ENCODE results near the gene LCA5L. TPM values are rescaled to one million over a fixed set of nuclear protein-coding genes. Genes with fewer than 3 reads are reported as not detected.

Gene LCA5L
- polyA plus RNA-seq, 2 donors: 0.31 to 0.48 TPM

DNA sequence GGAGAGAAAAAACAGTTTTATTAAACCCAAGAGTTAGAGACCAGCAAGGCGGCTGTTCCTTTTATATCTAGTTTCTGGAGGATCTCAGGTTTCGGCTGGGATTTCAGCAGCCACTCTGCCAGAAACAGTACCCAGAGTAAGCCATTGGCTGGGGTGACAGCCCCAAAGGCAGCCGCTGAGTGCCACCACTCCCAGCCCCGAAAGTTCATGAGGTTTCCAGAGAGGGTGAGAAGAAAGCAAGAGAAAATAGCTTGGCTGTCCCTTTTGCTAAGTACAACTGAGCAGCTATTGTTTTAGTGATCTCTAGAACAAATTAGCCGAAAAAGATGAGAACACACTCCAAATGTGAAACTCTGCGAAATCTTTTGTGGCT is 7.4 kb upstream of the LCA5L start:
- Histone ChIP-seq H3K27ac (ENCODE audit: low read depth in 2 of 2, low read length in 1 of 2) (peak overlapping the region in 1 of 2 donors; percentile 31), H3K9me3 (ENCODE audit: control insufficient read depth in 2 of 2, insufficient read depth in 1 of 2, low read depth in 1 of 2, low read length in 1 of 2) (no peaks in the 10 kb centered on the region), H3K4me3 (ENCODE audit: low read depth in 1 of 2, low read length in 2 of 2) (no peak overlapping the region), H3K36me3 (ENCODE audit: control insufficient read depth in 2 of 2, insufficient read depth in 2 of 2, low read length in 1 of 2) (no peaks in the 10 kb centered on the region), H3K27me3 (ENCODE audit: control insufficient read depth in 1 of 2, insufficient read depth in 2 of 2, low read length in 2 of 2) (no peaks in the 10 kb centered on the region), H3K4me1 (ENCODE audit: control insufficient read depth in 2 of 2, insufficient read depth in 2 of 2, low read length in 1 of 2) (no peaks in the 10 kb centered on the region)
- 83 to 84% methylated on average over 6 of the region's 6 CpGs for WGBS, 2 donors

DNA sequence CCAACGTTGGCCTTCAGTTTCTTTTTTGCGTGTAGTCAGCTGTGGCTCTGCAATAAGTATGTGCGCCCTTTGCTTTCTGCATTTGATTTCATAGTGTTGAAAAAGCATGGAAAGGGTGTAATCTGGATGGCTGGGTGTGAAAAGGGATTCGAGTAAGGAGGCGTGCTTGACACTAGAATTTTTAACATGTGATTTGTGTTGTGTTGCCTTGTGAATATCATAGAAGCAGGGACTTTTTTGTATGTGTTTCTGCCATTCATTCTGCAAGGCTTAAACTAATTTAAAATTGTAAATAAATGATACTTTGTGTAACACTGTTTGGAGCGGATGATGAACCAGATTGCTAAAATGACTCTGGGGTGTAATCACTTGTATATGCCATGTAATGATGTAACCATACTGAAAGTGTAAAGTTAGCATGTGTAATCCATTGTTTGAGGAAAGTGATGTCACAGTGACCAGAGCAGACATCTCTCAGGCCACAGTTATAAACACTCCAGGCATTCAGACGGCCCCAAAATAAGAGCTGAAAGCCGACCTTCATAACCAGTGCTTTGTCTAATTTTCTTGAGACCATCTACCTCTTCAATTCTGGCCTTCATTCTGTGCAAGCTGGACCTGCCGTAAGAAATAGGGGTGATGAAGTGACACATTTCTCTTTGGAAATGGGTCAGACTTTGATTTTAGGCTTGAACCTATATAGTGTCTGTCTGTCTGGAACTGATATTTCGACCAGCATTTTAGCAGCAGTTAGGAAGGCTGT is 6.8 kb upstream of the LCA5L start:
- H3K4me3 ChIP-seq (ENCODE audit: low read depth in 1 of 2, low read length in 2 of 2): peak overlapping the region in 1 of 2 donors; percentile 14
- 55 to 63% methylated on average over 10 of the region's 10 CpGs for WGBS, 2 donors
- H3K27ac ChIP-seq (ENCODE audit: low read depth in 2 of 2, low read length in 1 of 2): peak overlapping the region; percentile 60 to 61

DNA sequence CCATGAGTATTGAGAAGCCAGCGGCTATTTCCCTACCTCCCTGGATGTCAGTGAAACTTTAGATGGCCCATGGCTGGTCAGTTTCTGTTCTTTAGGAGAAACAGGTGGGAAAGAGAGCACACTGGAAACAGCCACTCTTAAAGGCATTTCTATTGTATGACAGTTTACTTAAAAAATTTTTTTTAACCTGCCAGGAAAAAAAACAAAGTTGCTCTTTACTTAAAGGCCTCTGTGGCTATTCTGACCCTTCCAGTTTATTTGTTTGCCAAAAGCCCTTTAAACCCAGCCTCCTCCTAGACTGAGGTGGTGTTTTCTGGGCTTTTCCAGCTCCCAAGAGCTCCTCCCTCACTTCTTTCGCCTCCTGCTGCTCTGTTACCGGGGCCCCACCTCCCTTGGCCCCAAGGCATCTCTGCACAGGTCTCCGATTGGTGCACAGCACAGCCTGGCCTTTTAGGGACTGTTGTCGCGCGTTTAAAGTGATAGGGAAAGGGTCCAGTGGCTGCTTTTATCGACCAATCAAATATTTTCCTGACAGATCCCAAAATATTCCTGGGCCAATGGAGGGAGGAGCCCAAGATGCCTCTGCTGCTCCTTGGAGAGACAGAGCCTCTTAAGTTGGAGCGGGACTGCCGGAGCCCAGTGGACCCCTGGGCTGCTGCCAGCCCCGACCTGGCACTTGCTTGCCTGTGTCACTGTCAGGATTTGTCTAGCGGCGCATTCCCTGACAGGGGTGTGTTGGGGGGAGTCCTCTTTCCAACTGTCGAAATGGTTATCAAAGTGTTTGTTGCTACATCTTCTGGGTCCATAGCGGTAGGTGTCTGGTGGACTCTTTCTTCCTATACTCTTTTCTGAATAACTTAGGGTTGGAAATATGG is 6.0 kb upstream of the LCA5L start, which contains the start of gene SH3BGR:
Gene SH3BGR, plus strand, starts transcription at position 639 of the 875 bp plus-strand sequence. Its CDS starts 127 bp downstream, at position 766.
- Histone ChIP-seq H3K27ac (ENCODE audit: low read depth in 2 of 2, low read length in 1 of 2) (peak within 1 kb of the TSS; percentile 60 to 61), H3K27me3 (ENCODE audit: control insufficient read depth in 1 of 2, insufficient read depth in 2 of 2, low read length in 2 of 2) (no peaks in the 10 kb centered on the region), H3K9me3 (ENCODE audit: control insufficient read depth in 2 of 2, insufficient read depth in 1 of 2, low read depth in 1 of 2, low read length in 1 of 2) (no peaks in the 10 kb centered on the region), H3K4me1 (ENCODE audit: control insufficient read depth in 2 of 2, insufficient read depth in 2 of 2, low read length in 1 of 2) (no peaks in the 10 kb centered on the region), H3K36me3 (ENCODE audit: control insufficient read depth in 2 of 2, insufficient read depth in 2 of 2, low read length in 1 of 2) (no peaks in the 10 kb centered on the region), H3K4me3 (ENCODE audit: low read depth in 1 of 2, low read length in 2 of 2) (peak within 1 kb of the TSS in 1 of 2 donors; percentile 14)
- 44 to 45% methylated on average over 15 of the region's 15 CpGs for WGBS, 2 donors

More for the DNA sequence above, 6.8 kb upstream of the LCA5L start:
- Histone ChIP-seq H3K4me1 (ENCODE audit: control insufficient read depth in 2 of 2, insufficient read depth in 2 of 2, low read length in 1 of 2) (no peaks in the 10 kb centered on the region), H3K36me3 (ENCODE audit: control insufficient read depth in 2 of 2, insufficient read depth in 2 of 2, low read length in 1 of 2) (no peaks in the 10 kb centered on the region), H3K9me3 (ENCODE audit: control insufficient read depth in 2 of 2, insufficient read depth in 1 of 2, low read depth in 1 of 2, low read length in 1 of 2) (no peaks in the 10 kb centered on the region), H3K27me3 (ENCODE audit: control insufficient read depth in 1 of 2, insufficient read depth in 2 of 2, low read length in 2 of 2) (no peaks in the 10 kb centered on the region)

DNA sequence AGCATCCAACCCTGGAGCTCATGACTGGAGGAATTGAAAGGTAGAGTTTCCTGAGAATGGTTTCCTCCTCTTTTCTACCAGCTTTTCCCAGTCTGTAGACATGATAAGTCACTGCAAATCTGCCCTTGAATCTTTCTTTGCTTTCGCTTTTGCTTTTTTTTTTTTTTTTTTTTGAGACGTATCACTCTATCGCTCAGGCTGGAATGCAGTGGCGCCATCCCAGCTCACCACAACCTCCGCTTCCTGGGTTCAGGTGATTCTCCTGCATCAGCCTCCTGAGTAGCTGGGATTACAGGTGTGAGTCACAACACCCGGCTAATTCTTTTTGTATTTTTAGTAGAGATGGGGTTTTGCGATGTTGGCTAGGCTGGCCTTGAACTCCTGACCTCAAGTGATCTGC is 1.7 kb upstream of the LCA5L start:
- no peaks in the 10 kb centered on the region for H3K36me3 ChIP-seq (ENCODE audit: control insufficient read depth in 2 of 2, insufficient read depth in 2 of 2, low read length in 1 of 2)
- H3K27me3 ChIP-seq (ENCODE audit: control insufficient read depth in 1 of 2, insufficient read depth in 2 of 2, low read length in 2 of 2): no peaks in the 10 kb centered on the region
- H3K4me3 ChIP-seq (ENCODE audit: low read depth in 1 of 2, low read length in 2 of 2): no peak overlapping the region
- no peak overlapping the region for H3K27ac ChIP-seq (ENCODE audit: low read depth in 2 of 2, low read length in 1 of 2)
- 95 to 96% methylated on average over 7 of the region's 7 CpGs for WGBS, 2 donors
- H3K9me3 ChIP-seq (ENCODE audit: control insufficient read depth in 2 of 2, insufficient read depth in 1 of 2, low read depth in 1 of 2, low read length in 1 of 2): no peaks in the 10 kb centered on the region
- no peaks in the 10 kb centered on the region for H3K4me1 ChIP-seq (ENCODE audit: control insufficient read depth in 2 of 2, insufficient read depth in 2 of 2, low read length in 1 of 2)

DNA sequence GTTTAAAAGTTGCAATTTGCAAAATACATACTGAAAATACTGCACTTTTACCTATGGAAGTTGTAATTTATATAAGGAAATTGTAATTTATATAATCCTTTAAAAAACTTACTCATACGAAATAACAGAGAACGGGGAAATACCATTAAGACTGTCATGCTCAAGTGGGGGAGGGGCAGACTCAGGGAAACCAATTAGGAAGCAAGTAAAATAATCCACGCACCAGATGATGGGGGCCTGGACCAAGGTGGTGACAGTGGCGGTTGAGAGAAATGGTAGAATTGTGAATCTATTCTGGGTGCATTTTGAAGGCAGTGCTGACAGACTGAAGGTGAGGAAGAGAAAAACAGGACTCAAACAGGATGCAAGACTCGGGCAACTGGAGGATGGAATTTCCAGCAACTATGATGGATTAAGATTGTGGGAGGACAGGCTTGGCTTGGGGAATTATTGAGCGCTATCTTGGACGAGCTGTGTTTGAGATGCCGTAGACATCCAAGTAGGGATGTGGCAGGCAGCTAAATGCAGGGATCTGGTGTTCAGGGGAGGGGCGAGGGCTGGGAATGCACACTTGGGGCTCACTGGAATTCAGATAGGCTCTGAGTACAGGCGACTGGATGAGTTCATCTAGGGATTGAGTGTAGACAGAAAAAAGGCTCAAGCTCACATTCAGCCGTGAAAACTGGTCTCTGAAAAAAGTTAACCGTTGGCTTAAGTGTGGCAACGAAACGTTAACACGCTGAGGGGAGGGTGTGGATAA is 977 bp downstream of the LCA5L start:
- no peaks in the 10 kb centered on the region for H3K9me3 ChIP-seq (ENCODE audit: control insufficient read depth in 2 of 2, insufficient read depth in 1 of 2, low read depth in 1 of 2, low read length in 1 of 2)

DNA sequence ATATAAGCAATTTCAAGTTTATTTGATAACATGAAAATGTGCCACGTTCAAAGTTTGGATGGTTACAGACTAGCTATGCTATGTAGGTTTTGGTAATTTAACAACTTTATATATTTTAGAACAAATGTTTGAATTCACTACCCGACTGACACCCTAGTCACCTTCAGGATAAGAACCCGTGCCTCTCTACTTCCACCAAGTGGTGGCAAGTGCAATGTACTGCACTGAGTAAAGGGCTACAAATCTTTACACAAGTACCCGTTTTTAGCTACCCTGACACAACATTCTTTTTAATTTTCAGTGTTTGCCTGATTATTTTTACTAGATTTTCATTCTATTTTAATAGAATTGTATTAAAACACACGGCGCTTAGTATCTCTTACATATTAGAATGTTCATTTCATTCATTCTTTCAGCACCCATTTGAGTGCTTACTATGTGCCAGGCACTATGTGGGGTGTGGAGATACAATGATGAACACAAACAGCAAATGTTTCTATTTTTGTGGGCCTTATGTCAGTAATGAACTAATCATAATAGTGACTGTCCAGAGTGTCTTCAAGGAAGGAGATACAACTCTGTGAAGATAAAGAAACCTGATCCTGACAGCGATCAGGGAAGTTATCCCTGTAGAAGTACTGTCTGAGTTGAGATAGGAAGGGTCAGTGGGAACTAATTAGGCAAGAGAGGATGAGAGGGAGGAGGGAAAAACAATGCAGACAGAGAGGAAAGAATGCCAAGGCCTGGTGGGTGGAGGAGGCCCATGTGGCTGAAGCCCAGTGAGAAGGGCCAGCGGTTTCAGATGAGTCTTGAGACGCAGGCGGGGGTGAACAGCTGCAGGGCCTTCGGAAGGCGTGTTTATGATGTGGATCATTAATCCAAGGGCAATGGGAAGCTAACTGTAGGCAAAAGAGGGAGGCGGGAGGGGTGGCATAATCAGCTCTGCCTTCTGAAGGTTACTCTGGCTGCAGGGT is 3.8 kb downstream of the LCA5L start:
- H3K4me1 ChIP-seq (ENCODE audit: control insufficient read depth in 2 of 2, insufficient read depth in 2 of 2, low read length in 1 of 2): no peaks in the 10 kb centered on the region
- no peak overlapping the region for H3K4me3 ChIP-seq (ENCODE audit: low read depth in 1 of 2, low read length in 2 of 2)
- no peaks in the 10 kb centered on the region for H3K36me3 ChIP-seq (ENCODE audit: control insufficient read depth in 2 of 2, insufficient read depth in 2 of 2, low read length in 1 of 2)
- no peaks in the 10 kb centered on the region for H3K9me3 ChIP-seq (ENCODE audit: control insufficient read depth in 2 of 2, insufficient read depth in 1 of 2, low read depth in 1 of 2, low read length in 1 of 2)
- WGBS, 2 donors: 50 to 55% methylated on average over 13 of the region's 13 CpGs
- no peaks in the 10 kb centered on the region for H3K27me3 ChIP-seq (ENCODE audit: control insufficient read depth in 1 of 2, insufficient read depth in 2 of 2, low read length in 2 of 2)
- no peak overlapping the region for H3K27ac ChIP-seq (ENCODE audit: low read depth in 2 of 2, low read length in 1 of 2)

More for the DNA sequence above, 977 bp downstream of the LCA5L start:
- peak overlapping the region; percentile 8 to 88 for H3K27ac ChIP-seq (ENCODE audit: low read depth in 2 of 2, low read length in 1 of 2)
- H3K36me3 ChIP-seq (ENCODE audit: control insufficient read depth in 2 of 2, insufficient read depth in 2 of 2, low read length in 1 of 2): no peaks in the 10 kb centered on the region
- no peaks in the 10 kb centered on the region for H3K4me1 ChIP-seq (ENCODE audit: control insufficient read depth in 2 of 2, insufficient read depth in 2 of 2, low read length in 1 of 2)
- H3K4me3 ChIP-seq (ENCODE audit: low read depth in 1 of 2, low read length in 2 of 2): peak overlapping the region; percentile 85 to 95
- 13 to 14% methylated on average over 15 of the region's 15 CpGs for WGBS, 2 donors
- no peaks in the 10 kb centered on the region for H3K27me3 ChIP-seq (ENCODE audit: control insufficient read depth in 1 of 2, insufficient read depth in 2 of 2, low read length in 2 of 2)

DNA sequence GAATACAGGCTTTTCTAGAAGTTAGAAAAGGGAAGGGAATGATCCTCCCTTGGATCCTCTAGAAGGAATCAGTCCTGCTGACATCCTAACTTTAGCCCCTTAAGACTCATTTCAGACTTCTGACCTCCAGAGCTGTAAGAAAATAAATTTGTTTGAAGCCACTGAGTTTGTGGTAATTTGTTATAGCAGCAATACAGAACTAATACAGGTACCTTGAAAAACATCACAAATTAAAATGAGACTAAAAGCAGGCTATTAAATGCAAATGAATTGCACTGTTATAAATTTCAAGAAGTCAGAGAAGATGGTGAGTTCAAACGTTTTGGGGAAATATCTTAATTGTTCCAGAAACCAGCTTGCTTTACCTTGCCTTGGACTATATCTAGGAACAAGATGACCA is 6.3 kb downstream of the LCA5L start:
- Histone ChIP-seq H3K27ac (ENCODE audit: low read depth in 2 of 2, low read length in 1 of 2) (no peak overlapping the region), H3K9me3 (ENCODE audit: control insufficient read depth in 2 of 2, insufficient read depth in 1 of 2, low read depth in 1 of 2, low read length in 1 of 2) (no peaks in the 10 kb centered on the region), H3K36me3 (ENCODE audit: control insufficient read depth in 2 of 2, insufficient read depth in 2 of 2, low read length in 1 of 2) (no peaks in the 10 kb centered on the region), H3K4me3 (ENCODE audit: low read depth in 1 of 2, low read length in 2 of 2) (no peak overlapping the region), H3K4me1 (ENCODE audit: control insufficient read depth in 2 of 2, insufficient read depth in 2 of 2, low read length in 1 of 2) (no peaks in the 10 kb centered on the region), H3K27me3 (ENCODE audit: control insufficient read depth in 1 of 2, insufficient read depth in 2 of 2, low read length in 2 of 2) (no peaks in the 10 kb centered on the region)
- WGBS, 2 donors: 27 to 44% methylated on average over 1 of the region's 1 CpG

DNA sequence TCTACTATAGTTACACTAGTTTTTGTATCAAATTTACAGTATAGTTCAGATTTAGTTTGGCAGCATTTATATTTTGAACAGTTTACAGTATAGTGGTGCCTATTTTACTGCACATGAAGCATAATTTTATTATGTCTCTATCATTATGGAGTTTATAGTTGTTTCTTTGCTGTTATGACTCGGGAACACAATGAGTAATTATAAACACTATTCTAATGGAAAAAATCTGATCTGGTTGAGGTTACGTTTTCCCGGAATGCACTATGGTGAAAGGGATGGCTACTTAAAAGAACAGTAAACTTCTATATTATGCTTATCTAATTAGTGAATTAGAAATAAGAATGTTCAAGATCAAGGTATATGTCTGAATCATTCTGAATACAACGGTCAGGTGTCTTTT is 10.6 kb downstream of the LCA5L start:
- WGBS, 2 donors: 66 to 73% methylated on average over 4 of the region's 4 CpGs
- no peaks in the 10 kb centered on the region for H3K27me3 ChIP-seq (ENCODE audit: control insufficient read depth in 1 of 2, insufficient read depth in 2 of 2, low read length in 2 of 2)
- no peaks in the 10 kb centered on the region for H3K9me3 ChIP-seq (ENCODE audit: control insufficient read depth in 2 of 2, insufficient read depth in 1 of 2, low read depth in 1 of 2, low read length in 1 of 2)
- H3K27ac ChIP-seq (ENCODE audit: low read depth in 2 of 2, low read length in 1 of 2): no peak overlapping the region
- H3K36me3 ChIP-seq (ENCODE audit: control insufficient read depth in 2 of 2, insufficient read depth in 2 of 2, low read length in 1 of 2): no peaks in the 10 kb centered on the region
- no peaks in the 10 kb centered on the region for H3K4me1 ChIP-seq (ENCODE audit: control insufficient read depth in 2 of 2, insufficient read depth in 2 of 2, low read length in 1 of 2)
- H3K4me3 ChIP-seq (ENCODE audit: low read depth in 1 of 2, low read length in 2 of 2): no peak overlapping the region

Measured in esophagus (tissue), 2 donors.